GM21423 (cell line): ENCODE data around the gene KRT4.
"Not testable (repeated sequence)": the region's sequence is repeated elsewhere in the genome, so short reads cannot be mapped to it uniquely, and the experiment has no call there.

Experiments
- ATAC-seq: cut with Tn5 transposase; IDR thresholded peaks from one replicate; pipeline ENCODE4 v1.9.1; 2021; ENCODE audit warnings: mild to moderate bottlenecking, moderate library complexity; ENCODE audit not compliant: unreplicated experiment

Gene KRT4

GRCh38 chr12:52808573-52809160, 5.2 kb downstream of the KRT4 start:
- no peak for ATAC-seq

GRCh38 chr12:52807544-52808470, 6.1 kb downstream of the KRT4 start:
- ATAC-seq, result no peak

- no peak for ATAC-seq
Measured at GRCh38 chr12:52806821-52807543, 6.9 kb downstream of the KRT4 start.

GRCh38 chr12:52806169-52806811, 7.6 kb downstream of the KRT4 start:
- ATAC-seq, result no peak

GRCh38 chr12:52805739-52806138, 8.2 kb downstream of the KRT4 start:
- ATAC-seq, result no peak

GRCh38 chr12:52805000-52805399, 8.9 kb downstream of the KRT4 start:
- no peak for ATAC-seq

- ATAC-seq, result no peak
Measured at GRCh38 chr12:52802442-52802841, 11.5 kb downstream of the KRT4 start.

GRCh38 chr12:52801773-52802172, 12.1 kb downstream of the KRT4 start:
- ATAC-seq, result no peak

GRCh38 chr12:52800259-52800917, 13.5 kb downstream of the KRT4 start:
- ATAC-seq, result no peak

GRCh38 chr12:52799505-52800211, 14.3 kb downstream of the KRT4 start:
- no peak for ATAC-seq

GRCh38 chr12:52798671-52799504, 15.0 kb downstream of the KRT4 start:
- no peak for ATAC-seq

- ATAC-seq, result no peak
Measured at GRCh38 chr12:52798003-52798670, 15.8 kb downstream of the KRT4 start.

- no peak for ATAC-seq
Measured at GRCh38 chr12:52797529-52797894, 16.4 kb downstream of the KRT4 start.

GRCh38 chr12:52796839-52797528, 16.9 kb downstream of the KRT4 start:
- ATAC-seq, result no peak

- no peak for ATAC-seq
Measured at GRCh38 chr12:52796429-52796794, 17.5 kb downstream of the KRT4 start.

GRCh38 chr12:52795694-52796428, 18.1 kb downstream of the KRT4 start, which contains the start of gene KRT3:
TSS of gene KRT3 (minus strand) at chr12:52796117. CDS start at chr12:52796042, 75 bp downstream.
- ATAC-seq, result no peak

- not testable (repeated sequence) for ATAC-seq
Measured at GRCh38 chr12:52795332-52795674, 18.6 kb downstream of the KRT4 start.
